ENCODE data around the gene PDHX.

DNA sequence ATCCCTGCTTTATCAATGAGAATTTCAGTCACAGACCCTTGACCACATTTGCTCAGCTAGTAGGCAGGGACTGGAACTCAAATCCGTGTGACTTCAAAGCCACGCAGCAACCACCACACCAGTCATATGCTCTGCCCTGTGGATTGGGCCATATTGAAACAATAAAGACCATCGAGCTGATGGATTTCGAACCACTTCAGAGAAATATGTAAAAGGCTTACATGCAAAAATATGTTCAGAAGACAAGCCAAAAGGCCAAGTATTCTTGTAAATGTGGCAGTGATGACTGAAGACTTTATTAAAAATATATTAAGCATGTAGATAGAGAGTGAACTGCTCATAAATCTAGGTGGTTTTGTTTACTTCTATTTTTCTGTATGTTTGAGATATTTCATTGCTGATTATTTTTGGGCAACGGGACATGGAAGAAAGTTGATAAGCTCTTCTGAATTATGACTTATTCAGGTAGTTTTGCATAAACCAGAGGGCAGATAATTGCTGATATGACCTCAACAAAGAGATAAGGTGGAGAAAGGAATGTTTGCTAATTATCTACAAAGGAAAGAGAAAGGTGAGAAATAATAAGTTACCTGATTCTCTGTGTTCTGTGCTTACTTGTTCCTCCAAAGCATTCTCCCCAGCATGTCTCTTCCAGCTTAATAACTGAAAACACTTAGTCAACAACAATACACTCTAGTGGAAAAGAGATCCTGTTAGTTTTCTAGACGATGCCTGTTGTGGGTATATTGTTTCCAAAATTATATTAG is 99.4 kb downstream of the PDHX start:
- TF ChIP-seq, protein P1, sequence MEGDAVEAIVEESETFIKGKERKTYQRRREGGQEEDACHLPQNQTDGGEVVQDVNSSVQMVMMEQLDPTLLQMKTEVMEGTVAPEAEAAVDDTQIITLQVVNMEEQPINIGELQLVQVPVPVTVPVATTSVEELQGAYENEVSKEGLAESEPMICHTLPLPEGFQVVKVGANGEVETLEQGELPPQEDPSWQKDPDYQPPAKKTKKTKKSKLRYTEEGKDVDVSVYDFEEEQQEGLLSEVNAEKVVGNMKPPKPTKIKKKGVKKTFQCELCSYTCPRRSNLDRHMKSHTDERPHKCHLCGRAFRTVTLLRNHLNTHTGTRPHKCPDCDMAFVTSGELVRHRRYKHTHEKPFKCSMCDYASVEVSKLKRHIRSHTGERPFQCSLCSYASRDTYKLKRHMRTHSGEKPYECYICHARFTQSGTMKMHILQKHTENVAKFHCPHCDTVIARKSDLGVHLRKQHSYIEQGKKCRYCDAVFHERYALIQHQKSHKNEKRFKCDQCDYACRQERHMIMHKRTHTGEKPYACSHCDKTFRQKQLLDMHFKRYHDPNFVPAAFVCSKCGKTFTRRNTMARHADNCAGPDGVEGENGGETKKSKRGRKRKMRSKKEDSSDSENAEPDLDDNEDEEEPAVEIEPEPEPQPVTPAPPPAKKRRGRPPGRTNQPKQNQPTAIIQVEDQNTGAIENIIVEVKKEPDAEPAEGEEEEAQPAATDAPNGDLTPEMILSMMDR (conservative IDR thresholded peaks at IDR 0.05; ENCODE audit: low read length), result no peak
- no peak for TF ChIP-seq EZH2phosphoT487 (IDR thresholded peaks at IDR 0.05; ENCODE audit: borderline replicate concordance)

All from Loucy (cell line).